Neural cell (in vitro differentiated cells): ENCODE measurements around the gene SLC22A6.

Experiments used
- CTCF ChIP-seq: fragments of 450-650 bp; IDR thresholded peaks from 2 replicates; pipeline ENCODE4 v1.5.1; 2014; ENCODE audit warnings: antibody characterized with exemption, mild to moderate bottlenecking, moderate library complexity; ENCODE audit not compliant: poor library complexity, severe bottlenecking
- EZH2 ChIP-seq: fragments of 200-600, 300-800 bp; shearing (Covaris generic), sonication (generic); IDR thresholded peaks from 2 replicates; pipeline ENCODE4 v1.6.1; 2014; ENCODE audit warnings: antibody characterized with exemption, low read length, borderline replicate concordance, mild to moderate bottlenecking; ENCODE audit not compliant: insufficient read depth, poor library complexity, severe bottlenecking
- TAF1 ChIP-seq: IDR thresholded peaks from 2 replicates; pipeline ENCODE4 v1.6.1; 2012; ENCODE audit warnings: low read depth

DNA sequence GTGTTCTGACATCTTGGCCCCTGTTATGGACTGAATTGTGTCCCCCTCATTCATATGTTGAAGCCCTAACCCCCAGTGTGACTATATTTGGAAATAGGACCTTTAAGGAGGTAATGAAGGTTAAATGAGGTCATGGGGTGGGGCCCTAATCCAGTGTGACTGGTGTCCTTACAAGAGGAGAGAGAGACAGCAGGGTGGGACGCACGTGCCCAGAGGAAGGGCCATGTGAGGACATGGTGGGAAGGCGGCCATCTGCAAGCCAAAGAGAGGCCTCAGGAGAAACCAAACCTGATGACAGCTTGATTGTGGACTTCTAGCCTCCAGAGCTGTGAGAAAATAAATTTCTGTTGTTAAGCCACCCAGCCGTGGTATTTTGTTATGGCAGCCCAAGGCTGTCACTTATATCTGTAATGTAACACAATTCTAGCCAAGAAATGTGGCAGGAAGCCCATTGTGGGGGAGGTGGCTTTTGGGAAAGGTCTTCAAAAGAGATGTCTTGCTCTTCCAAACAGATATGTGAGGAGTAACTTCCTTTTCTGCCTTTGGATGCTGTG lies 23.7 kb downstream of the SLC22A6 start:
- TF ChIP-seq CTCF (no peak), EZH2 (no peak), TAF1 (no peak)
